ENCODE results near the gene CEP85L.

The CEP85L gene

DNA sequence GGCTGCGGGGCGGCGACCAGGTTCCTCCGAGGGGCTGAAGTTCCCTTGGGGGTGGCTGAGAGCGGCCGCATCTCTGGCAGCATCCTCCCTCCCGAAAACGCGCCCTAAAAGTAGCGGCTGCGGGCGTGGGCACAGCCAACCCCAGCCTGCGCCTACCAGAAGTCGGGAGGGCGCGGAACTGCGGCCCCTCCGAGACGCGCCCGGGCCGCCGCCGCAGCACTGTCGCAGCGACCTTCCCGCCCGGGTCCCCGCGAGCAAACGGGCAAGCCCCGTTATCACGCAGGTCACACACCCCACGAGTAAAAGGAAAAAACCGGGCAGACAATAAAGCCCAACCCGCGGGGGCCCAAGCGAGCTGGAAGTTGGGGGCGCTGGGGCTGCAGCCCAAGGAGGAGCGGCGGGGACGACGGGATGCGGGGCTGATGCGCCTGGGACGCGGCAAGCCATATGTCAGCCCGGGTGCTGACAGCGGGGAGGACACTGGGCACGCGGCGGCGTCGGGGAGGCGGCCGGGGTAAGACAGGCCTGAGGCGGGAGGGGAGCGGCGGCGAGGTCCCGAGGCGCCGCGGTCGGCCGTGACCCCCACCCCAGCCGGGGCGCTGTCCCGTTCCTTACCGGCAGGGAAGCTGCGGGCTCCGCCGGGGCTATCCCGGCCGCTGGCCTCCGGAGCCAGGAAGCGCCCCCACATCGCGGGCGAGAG is 659 bp downstream of the CEP85L start:
- no peak for TF ChIP-seq ZNF70 (CRISPR knock-in tag; IDR thresholded peaks at IDR 0.05)
- no peak for TF ChIP-seq ZNF565 (CRISPR knock-in tag; conservative IDR thresholded peaks at IDR 0.05; ENCODE audit: low read depth)
- TF ChIP-seq CSDC2 (CRISPR knock-in tag; IDR thresholded peaks at IDR 0.05) = no peak
- no peak for TF ChIP-seq GLIS3 (CRISPR knock-in tag; IDR thresholded peaks at IDR 0.05)
- ATAC-seq = peak; percentile 71

DNA sequence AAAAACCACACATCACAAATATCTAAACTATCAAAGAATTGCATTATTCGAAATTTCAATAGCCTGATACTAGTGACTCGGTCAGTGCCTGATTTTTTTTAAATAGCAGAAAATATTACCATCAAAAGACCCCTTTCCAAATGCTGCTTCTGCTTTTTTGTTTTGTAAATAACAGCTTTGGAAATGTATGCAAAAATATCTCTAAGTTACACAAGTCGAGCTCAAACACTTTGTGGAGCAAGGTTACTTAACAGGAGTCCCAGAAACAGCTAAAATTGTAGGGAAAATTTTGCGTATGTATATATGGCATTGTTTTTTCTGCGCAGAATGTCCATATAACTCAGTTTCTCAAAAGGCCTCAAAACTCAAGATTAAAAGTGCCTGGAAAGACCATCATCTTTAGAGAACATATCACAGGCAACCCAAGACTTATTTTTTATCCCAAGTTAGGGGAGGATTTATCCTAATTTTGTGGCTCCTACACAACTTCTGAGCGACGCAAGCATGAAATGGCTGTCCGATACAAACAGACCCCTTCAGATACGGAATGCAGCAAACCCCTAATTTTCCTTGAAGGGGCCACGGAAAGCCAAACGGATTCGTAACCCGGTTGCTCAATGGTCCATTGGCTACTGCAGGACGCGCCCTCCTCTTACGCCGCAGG is 1.3 kb downstream of the CEP85L start:
- peak; percentile 70 for ATAC-seq
- TF ChIP-seq SNAI2 (CRISPR knock-in tag; IDR thresholded peaks at IDR 0.05) (no peak), ESRRG (CRISPR knock-in tag; IDR thresholded peaks at IDR 0.05) (no peak), ZC3H10 (CRISPR knock-in tag; IDR thresholded peaks at IDR 0.05) (no peak), BACH2 (CRISPR knock-in tag; IDR thresholded peaks at IDR 0.05; ENCODE audit: borderline replicate concordance) (no peak), ZNF8 (CRISPR knock-in tag; IDR thresholded peaks at IDR 0.05) (no peak), CSDC2 (CRISPR knock-in tag; IDR thresholded peaks at IDR 0.05) (no peak), GLIS3 (CRISPR knock-in tag; IDR thresholded peaks at IDR 0.05) (no peak), ZFP30 (CRISPR knock-in tag; IDR thresholded peaks at IDR 0.05) (no peak), TOX (CRISPR knock-in tag; IDR thresholded peaks at IDR 0.05; ENCODE audit: borderline replicate concordance) (no peak), ZFP3 (CRISPR knock-in tag; IDR thresholded peaks at IDR 0.05) (no peak), ZNF565 (CRISPR knock-in tag; conservative IDR thresholded peaks at IDR 0.05; ENCODE audit: low read depth) (no peak), OSR1 (CRISPR knock-in tag; IDR thresholded peaks at IDR 0.05) (no peak), RARB (CRISPR knock-in tag; IDR thresholded peaks at IDR 0.05) (no peak), PPARA (CRISPR knock-in tag; IDR thresholded peaks at IDR 0.05; ENCODE audit: borderline replicate concordance) (no peak), ARNTL (CRISPR knock-in tag; IDR thresholded peaks at IDR 0.05; ENCODE audit: borderline replicate concordance, low read depth) (no peak)
- TF ChIP-seq, protein P1, sequence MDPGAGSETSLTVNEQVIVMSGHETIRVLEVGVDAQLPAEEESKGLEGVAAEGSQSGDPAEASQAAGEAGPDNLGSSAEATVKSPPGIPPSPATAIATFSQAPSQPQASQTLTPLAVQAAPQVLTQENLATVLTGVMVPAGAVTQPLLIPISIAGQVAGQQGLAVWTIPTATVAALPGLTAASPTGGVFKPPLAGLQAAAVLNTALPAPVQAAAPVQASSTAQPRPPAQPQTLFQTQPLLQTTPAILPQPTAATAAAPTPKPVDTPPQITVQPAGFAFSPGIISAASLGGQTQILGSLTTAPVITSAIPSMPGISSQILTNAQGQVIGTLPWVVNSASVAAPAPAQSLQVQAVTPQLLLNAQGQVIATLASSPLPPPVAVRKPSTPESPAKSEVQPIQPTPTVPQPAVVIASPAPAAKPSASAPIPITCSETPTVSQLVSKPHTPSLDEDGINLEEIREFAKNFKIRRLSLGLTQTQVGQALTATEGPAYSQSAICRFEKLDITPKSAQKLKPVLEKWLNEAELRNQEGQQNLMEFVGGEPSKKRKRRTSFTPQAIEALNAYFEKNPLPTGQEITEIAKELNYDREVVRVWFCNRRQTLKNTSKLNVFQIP (CRISPR knock-in tag; IDR thresholded peaks at IDR 0.05; ENCODE audit: borderline replicate concordance, low read depth) = no peak
- TF ChIP-seq, protein P2, sequence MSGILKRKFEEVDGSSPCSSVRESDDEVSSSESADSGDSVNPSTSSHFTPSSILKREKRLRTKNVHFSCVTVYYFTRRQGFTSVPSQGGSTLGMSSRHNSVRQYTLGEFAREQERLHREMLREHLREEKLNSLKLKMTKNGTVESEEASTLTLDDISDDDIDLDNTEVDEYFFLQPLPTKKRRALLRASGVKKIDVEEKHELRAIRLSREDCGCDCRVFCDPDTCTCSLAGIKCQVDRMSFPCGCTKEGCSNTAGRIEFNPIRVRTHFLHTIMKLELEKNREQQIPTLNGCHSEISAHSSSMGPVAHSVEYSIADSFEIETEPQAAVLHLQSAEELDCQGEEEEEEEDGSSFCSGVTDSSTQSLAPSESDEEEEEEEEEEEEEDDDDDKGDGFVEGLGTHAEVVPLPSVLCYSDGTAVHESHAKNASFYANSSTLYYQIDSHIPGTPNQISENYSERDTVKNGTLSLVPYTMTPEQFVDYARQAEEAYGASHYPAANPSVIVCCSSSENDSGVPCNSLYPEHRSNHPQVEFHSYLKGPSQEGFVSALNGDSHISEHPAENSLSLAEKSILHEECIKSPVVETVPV (CRISPR knock-in tag; IDR thresholded peaks at IDR 0.05) = no peak
- TF ChIP-seq, protein P3, sequence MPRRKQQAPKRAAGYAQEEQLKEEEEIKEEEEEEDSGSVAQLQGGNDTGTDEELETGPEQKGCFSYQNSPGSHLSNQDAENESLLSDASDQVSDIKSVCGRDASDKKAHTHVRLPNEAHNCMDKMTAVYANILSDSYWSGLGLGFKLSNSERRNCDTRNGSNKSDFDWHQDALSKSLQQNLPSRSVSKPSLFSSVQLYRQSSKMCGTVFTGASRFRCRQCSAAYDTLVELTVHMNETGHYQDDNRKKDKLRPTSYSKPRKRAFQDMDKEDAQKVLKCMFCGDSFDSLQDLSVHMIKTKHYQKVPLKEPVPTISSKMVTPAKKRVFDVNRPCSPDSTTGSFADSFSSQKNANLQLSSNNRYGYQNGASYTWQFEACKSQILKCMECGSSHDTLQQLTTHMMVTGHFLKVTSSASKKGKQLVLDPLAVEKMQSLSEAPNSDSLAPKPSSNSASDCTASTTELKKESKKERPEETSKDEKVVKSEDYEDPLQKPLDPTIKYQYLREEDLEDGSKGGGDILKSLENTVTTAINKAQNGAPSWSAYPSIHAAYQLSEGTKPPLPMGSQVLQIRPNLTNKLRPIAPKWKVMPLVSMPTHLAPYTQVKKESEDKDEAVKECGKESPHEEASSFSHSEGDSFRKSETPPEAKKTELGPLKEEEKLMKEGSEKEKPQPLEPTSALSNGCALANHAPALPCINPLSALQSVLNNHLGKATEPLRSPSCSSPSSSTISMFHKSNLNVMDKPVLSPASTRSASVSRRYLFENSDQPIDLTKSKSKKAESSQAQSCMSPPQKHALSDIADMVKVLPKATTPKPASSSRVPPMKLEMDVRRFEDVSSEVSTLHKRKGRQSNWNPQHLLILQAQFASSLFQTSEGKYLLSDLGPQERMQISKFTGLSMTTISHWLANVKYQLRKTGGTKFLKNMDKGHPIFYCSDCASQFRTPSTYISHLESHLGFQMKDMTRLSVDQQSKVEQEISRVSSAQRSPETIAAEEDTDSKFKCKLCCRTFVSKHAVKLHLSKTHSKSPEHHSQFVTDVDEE (CRISPR knock-in tag; IDR thresholded peaks at IDR 0.05) = no peak

- TF ChIP-seq PATZ1 (CRISPR knock-in tag; IDR thresholded peaks at IDR 0.05; ENCODE audit: borderline replicate concordance) = no peak
- no peak for TF ChIP-seq ZNF70 (CRISPR knock-in tag; IDR thresholded peaks at IDR 0.05)
- no peak for TF ChIP-seq ZFP30 (CRISPR knock-in tag; IDR thresholded peaks at IDR 0.05)
Measured at GRCh38 chr6:118648866-118649554, 2.4 kb downstream of the CEP85L start.

More at GRCh38 chr6:118648866-118649554, 2.4 kb downstream of the CEP85L start:
- ATAC-seq = no peak
